ENCODE measurements around the gene SYVN1. TPM values are rescaled to one million over a fixed set of nuclear protein-coding genes. Genes with fewer than 3 reads are reported as not detected.

Gene SYVN1
- total and polyA plus RNA-seq, 7 donors, result 5.1 to 43.5 (median 17.3) TPM

GRCh38 chr11:65163684-65164083 is 29.4 kb upstream of the SYVN1 start:
- Histone ChIP-seq H3K27ac (no peak overlapping the region), H3K4me3 (no peak overlapping the region), H3K9me3 (no peaks in the 10 kb centered on the region), H3K27me3 (no peaks in the 10 kb centered on the region), H3K36me3 (no peaks in the 10 kb centered on the region), H3K4me1 (no peaks in the 10 kb centered on the region)
- no peak for TF ChIP-seq CTCF (IDR thresholded peaks at IDR 0.05)
- TF ChIP-seq EP300 (IDR thresholded peaks at IDR 0.05), result no peak
- TF ChIP-seq POLR2A (IDR thresholded peaks at IDR 0.05), result no peak
- no peak for TF ChIP-seq POLR2AphosphoS5 (IDR thresholded peaks at IDR 0.05)
- DNase-seq, result no peak
- 77 to 80% methylated on average over 2 of the region's 2 CpGs for WGBS, 2 donors
- intact Hi-C loops (cut with DNase I), result no loop called here

- Histone ChIP-seq H3K27ac (no peak overlapping the region), H3K36me3 (no peaks in the 10 kb centered on the region), H3K9me3 (no peaks in the 10 kb centered on the region), H3K4me3 (no peak overlapping the region), H3K27me3 (no peaks in the 10 kb centered on the region), H3K4me1 (no peaks in the 10 kb centered on the region)
- intact Hi-C loops (cut with DNase I), result no loop called here
- no peak for DNase-seq
- TF ChIP-seq EP300 (IDR thresholded peaks at IDR 0.05) (no peak), POLR2A (IDR thresholded peaks at IDR 0.05) (no peak), POLR2AphosphoS5 (IDR thresholded peaks at IDR 0.05) (no peak), CTCF (IDR thresholded peaks at IDR 0.05) (no peak)
- 83 to 84% methylated on average over 3 of the region's 3 CpGs for WGBS, 2 donors
Measured at GRCh38 chr11:65160643-65161042, 26.3 kb upstream of the SYVN1 start.

GRCh38 chr11:65159012-65159411 is 24.7 kb upstream of the SYVN1 start:
- H3K4me1 ChIP-seq, result no peaks in the 10 kb centered on the region
- H3K27me3 ChIP-seq, result no peaks in the 10 kb centered on the region
- intact Hi-C loops (cut with DNase I), result no loop called here
- whole genome bisulfite sequencing, 2 donors, result 68 to 71% methylated on average over 5 of the region's 5 CpGs
- H3K9me3 ChIP-seq, result no peaks in the 10 kb centered on the region
- H3K4me3 ChIP-seq, result no peak overlapping the region
- H3K27ac ChIP-seq, result no peak overlapping the region
- no peaks in the 10 kb centered on the region for H3K36me3 ChIP-seq
- TF ChIP-seq CTCF (IDR thresholded peaks at IDR 0.05) (no peak), POLR2A (IDR thresholded peaks at IDR 0.05) (no peak), POLR2AphosphoS5 (IDR thresholded peaks at IDR 0.05) (no peak), EP300 (IDR thresholded peaks at IDR 0.05) (no peak)
- no peak for DNase-seq

- Histone ChIP-seq H3K36me3 (no peaks in the 10 kb centered on the region), H3K4me1 (no peaks in the 10 kb centered on the region), H3K27ac (no peak overlapping the region), H3K27me3 (no peaks in the 10 kb centered on the region), H3K4me3 (no peak overlapping the region), H3K9me3 (no peaks in the 10 kb centered on the region)
- 74 to 87% methylated on average over 3 of the region's 3 CpGs for WGBS, 2 donors
- intact Hi-C loops (cut with DNase I), result no loop called here
- DNase-seq, result no peak
- no peak for TF ChIP-seq CTCF (IDR thresholded peaks at IDR 0.05)
Measured at GRCh38 chr11:65157336-65157735, 23.0 kb upstream of the SYVN1 start.

- DNase-seq, result no peak
- TF ChIP-seq CTCF (IDR thresholded peaks at IDR 0.05) (no peak), POLR2AphosphoS5 (IDR thresholded peaks at IDR 0.05) (no peak), EP300 (IDR thresholded peaks at IDR 0.05) (no peak), POLR2A (IDR thresholded peaks at IDR 0.05) (no peak)
- no peaks in the 10 kb centered on the region for H3K36me3 ChIP-seq
- H3K4me3 ChIP-seq, result no peak overlapping the region
- no peak overlapping the region for H3K27ac ChIP-seq
- H3K27me3 ChIP-seq, result no peaks in the 10 kb centered on the region
- H3K9me3 ChIP-seq, result no peaks in the 10 kb centered on the region
- 93% methylated on average over 3 of the region's 3 CpGs for WGBS, 2 donors
- intact Hi-C loops (cut with DNase I), result no loop called here
- H3K4me1 ChIP-seq, result no peaks in the 10 kb centered on the region
Measured at GRCh38 chr11:65156926-65157325, 22.6 kb upstream of the SYVN1 start.
